Loucy (cell line): ENCODE results near the gene PDGFA.

ENCODE experiments used
- CTCF ChIP-seq: fragments of 200-600 bp; sonication (generic); conservative IDR thresholded peaks from 2 replicates; pipeline ENCODE4 v1.5.1; 2014; ENCODE audit warnings: mild to moderate bottlenecking, antibody characterized with exemption, low read length
- EZH2phosphoT487 ChIP-seq: fragments of 200-600 bp; IDR thresholded peaks from 2 replicates; pipeline ENCODE4 v1.6.1; 2018; ENCODE audit warnings: antibody characterized with exemption, mild to moderate bottlenecking, moderate library complexity, borderline replicate concordance

GRCh38 chr7:505171-505570, 14.5 kb downstream of the PDGFA start:
- no peak for TF ChIP-seq CTCF
- no peak for TF ChIP-seq EZH2phosphoT487
